Measurements from ENCODE around the gene TLE2. TPM values are rescaled to one million over a fixed set of nuclear protein-coding genes. Genes with fewer than 3 reads are reported as not detected.
"Not testable (repeated sequence)": the region's sequence is repeated elsewhere in the genome, so short reads cannot be mapped to it uniquely, and the experiment has no call there.

Gene TLE2
- total RNA-seq, 1 donor from 2014 or later, result 48.0 TPM

GRCh38 chr19:3024870-3025548 is 4.1 kb downstream of the TLE2 start:
- DNase-seq (ENCODE audit: low spot score), result no peak
- intact Hi-C loops (cut with DNase I), result loop anchor here (5.0 kb wide), 1 partner anchor 38 kb away; no protein-coding TSS in a partner anchor

- no peak for DNase-seq (ENCODE audit: low spot score)
- intact Hi-C loops (cut with DNase I), result no loop called here
Observed at GRCh38 chr19:3024509-3024869, 4.6 kb downstream of the TLE2 start.

GRCh38 chr19:3020321-3020960 is 8.6 kb downstream of the TLE2 start:
- no peak for DNase-seq (ENCODE audit: low spot score)
- intact Hi-C loops (cut with DNase I), result no loop called here

GRCh38 chr19:3019211-3019854 is 9.7 kb downstream of the TLE2 start:
- intact Hi-C loops (cut with DNase I), result no loop called here

GRCh38 chr19:3017923-3018322 is 11.2 kb downstream of the TLE2 start:
- no peak for DNase-seq (ENCODE audit: low spot score)
- intact Hi-C loops (cut with DNase I), result no loop called here

More at GRCh38 chr19:3019211-3019854, 9.7 kb downstream of the TLE2 start:
- no peak for DNase-seq (ENCODE audit: low spot score)

GRCh38 chr19:3015126-3016057 is 13.7 kb downstream of the TLE2 start:
- DNase-seq (ENCODE audit: low spot score), result no peak
- intact Hi-C loops (cut with DNase I), result no loop called here

GRCh38 chr19:3014135-3014534 is 14.9 kb downstream of the TLE2 start:
- intact Hi-C loops (cut with DNase I), result no loop called here
- no peak for DNase-seq (ENCODE audit: low spot score)

- no peak for DNase-seq (ENCODE audit: low spot score)
- intact Hi-C loops (cut with DNase I), result no loop called here
Observed at GRCh38 chr19:3013263-3013725, 15.8 kb downstream of the TLE2 start.

GRCh38 chr19:3012621-3013262 is 16.3 kb downstream of the TLE2 start:
- intact Hi-C loops (cut with DNase I), result no loop called here
- no peak for DNase-seq (ENCODE audit: low spot score)

GRCh38 chr19:3012059-3012458 is 17.0 kb downstream of the TLE2 start:
- intact Hi-C loops (cut with DNase I); DNase-seq (ENCODE audit: low spot score): not testable (repeated sequence)

- no peak for DNase-seq (ENCODE audit: low spot score)
- intact Hi-C loops (cut with DNase I), result no loop called here
Observed at GRCh38 chr19:3010871-3011270, 18.2 kb downstream of the TLE2 start.

GRCh38 chr19:3008994-3009393 is 20.1 kb downstream of the TLE2 start:
- intact Hi-C loops (cut with DNase I), result no loop called here

GRCh38 chr19:3007975-3008374 is 21.1 kb downstream of the TLE2 start:
- intact Hi-C loops (cut with DNase I), result no loop called here
- DNase-seq (ENCODE audit: low spot score), result no peak

More at GRCh38 chr19:3008994-3009393, 20.1 kb downstream of the TLE2 start:
- DNase-seq (ENCODE audit: low spot score), result no peak

- DNase-seq (ENCODE audit: low spot score), result no peak
- intact Hi-C loops (cut with DNase I), result no loop called here
Observed at GRCh38 chr19:3006075-3006767, 22.9 kb downstream of the TLE2 start.

- DNase-seq (ENCODE audit: low spot score), result no peak
- intact Hi-C loops (cut with DNase I), result no loop called here
Observed at GRCh38 chr19:3005345-3005744, 23.7 kb downstream of the TLE2 start.

- intact Hi-C loops (cut with DNase I), result no loop called here
- DNase-seq (ENCODE audit: low spot score), result no peak
Observed at GRCh38 chr19:3004522-3004921, 24.6 kb downstream of the TLE2 start.

GRCh38 chr19:3003046-3003445 is 26.0 kb downstream of the TLE2 start:
- intact Hi-C loops (cut with DNase I), result no loop called here
- no peak for DNase-seq (ENCODE audit: low spot score)

GRCh38 chr19:3001235-3001800 is 27.8 kb downstream of the TLE2 start:
- intact Hi-C loops (cut with DNase I), result no loop called here

More at GRCh38 chr19:3001235-3001800, 27.8 kb downstream of the TLE2 start:
- DNase-seq (ENCODE audit: low spot score), result no peak
